ENCODE measurements around the gene GHRHR. TPM values are rescaled to one million over a fixed set of nuclear protein-coding genes. Genes with fewer than 3 reads are reported as not detected.

GHRHR gene
- total RNA-seq, 4 donors from 2014 or later, result not detected

DNA sequence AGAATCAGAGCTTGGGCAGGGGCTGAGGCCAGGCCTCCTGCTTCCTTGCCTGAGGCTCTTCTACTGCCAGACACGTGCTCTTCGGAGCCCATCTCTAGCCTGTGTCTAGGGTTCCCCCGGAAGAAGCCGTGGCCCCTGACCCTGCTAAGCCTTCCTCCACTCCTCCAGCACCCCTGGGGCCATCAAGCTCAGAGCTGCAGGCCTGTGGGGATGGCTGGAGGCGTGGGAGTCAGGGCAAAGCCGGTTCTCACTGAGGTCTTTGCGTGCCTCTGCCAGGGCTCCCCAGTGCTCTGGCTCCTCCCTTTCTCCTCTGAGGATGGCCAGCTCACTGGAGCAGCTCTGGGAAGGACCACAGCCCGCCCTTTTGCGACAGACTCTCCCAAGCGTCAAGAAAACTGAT, 34.4 kb downstream of the GHRHR start:
- no peak overlapping the region for H3K4me3 ChIP-seq
- no peaks in the 10 kb centered on the region for H3K27me3 ChIP-seq
- DNase-seq, result no peak
- H3K9me3 ChIP-seq, result no peaks in the 10 kb centered on the region
- H3K4me1 ChIP-seq, result no peaks in the 10 kb centered on the region
- H3K36me3 ChIP-seq, result no peaks in the 10 kb centered on the region
- TF ChIP-seq, protein P1, sequence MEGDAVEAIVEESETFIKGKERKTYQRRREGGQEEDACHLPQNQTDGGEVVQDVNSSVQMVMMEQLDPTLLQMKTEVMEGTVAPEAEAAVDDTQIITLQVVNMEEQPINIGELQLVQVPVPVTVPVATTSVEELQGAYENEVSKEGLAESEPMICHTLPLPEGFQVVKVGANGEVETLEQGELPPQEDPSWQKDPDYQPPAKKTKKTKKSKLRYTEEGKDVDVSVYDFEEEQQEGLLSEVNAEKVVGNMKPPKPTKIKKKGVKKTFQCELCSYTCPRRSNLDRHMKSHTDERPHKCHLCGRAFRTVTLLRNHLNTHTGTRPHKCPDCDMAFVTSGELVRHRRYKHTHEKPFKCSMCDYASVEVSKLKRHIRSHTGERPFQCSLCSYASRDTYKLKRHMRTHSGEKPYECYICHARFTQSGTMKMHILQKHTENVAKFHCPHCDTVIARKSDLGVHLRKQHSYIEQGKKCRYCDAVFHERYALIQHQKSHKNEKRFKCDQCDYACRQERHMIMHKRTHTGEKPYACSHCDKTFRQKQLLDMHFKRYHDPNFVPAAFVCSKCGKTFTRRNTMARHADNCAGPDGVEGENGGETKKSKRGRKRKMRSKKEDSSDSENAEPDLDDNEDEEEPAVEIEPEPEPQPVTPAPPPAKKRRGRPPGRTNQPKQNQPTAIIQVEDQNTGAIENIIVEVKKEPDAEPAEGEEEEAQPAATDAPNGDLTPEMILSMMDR (IDR thresholded peaks at IDR 0.05), result no peak
- TF ChIP-seq POLR2A (IDR thresholded peaks at IDR 0.05), result no peak
- intact Hi-C loops (cut with DNase I; ENCODE audit: low total_unique reads), result no loop called here
- no peak overlapping the region for H3K27ac ChIP-seq

DNA sequence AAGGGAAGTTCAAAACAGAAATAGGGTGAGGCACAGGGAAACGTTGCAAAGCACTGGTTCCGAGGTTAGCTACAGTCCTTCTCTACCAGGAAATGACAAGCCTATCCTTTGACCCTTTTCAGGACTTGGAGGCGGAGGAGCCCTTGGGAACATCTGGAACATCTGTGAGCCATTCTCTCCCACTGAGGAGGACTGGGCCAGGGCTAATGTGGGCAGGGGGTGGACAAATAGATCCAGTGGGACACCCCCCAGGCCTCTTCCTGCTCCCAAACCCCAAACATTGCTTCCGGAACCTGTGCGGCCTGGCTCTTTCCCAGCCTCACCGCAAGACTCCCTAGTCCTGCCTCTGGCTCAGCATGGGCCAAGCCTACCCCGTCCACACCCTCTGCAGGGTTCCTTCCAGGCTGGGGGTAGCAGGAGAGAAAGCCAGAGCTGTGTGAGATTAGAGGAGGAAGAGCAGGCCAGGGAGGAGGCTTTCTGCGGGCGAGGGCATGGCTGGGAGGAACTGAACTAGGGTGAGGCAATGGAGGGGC, 36.5 kb downstream of the GHRHR start:
- DNase-seq, result no peak
- intact Hi-C loops (cut with DNase I; ENCODE audit: low total_unique reads), result no loop called here
- Histone ChIP-seq H3K36me3 (no peaks in the 10 kb centered on the region), H3K27me3 (no peaks in the 10 kb centered on the region), H3K4me3 (no peak overlapping the region), H3K4me1 (no peaks in the 10 kb centered on the region), H3K9me3 (no peaks in the 10 kb centered on the region), H3K27ac (no peak overlapping the region)
- TF ChIP-seq POLR2A (IDR thresholded peaks at IDR 0.05), result no peak

DNA sequence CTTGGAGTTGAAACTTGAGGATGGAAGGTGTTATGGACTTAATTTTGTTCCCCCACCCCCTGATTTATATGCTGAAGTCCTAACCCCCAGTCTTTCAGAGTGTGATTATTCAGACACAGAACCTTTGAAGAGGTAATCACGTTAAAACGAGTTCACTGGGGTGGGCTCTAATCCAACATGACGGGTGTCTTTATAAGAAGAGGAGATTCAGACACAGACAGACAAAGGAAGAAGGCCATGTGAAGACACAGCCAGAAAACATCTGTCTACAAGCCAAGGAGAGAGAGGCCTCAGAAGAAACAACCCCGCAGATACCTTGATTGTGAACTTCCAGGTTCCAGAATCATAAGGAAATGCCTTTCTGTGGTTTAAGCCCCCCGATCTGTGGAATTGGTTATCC, 37.0 kb downstream of the GHRHR start:
- Histone ChIP-seq H3K27ac (no peak overlapping the region), H3K9me3 (no peaks in the 10 kb centered on the region), H3K36me3 (no peaks in the 10 kb centered on the region), H3K27me3 (no peaks in the 10 kb centered on the region), H3K4me1 (no peaks in the 10 kb centered on the region), H3K4me3 (no peak overlapping the region)
- TF ChIP-seq, protein P1 (IDR thresholded peaks at IDR 0.05), result no peak
- no peak for TF ChIP-seq POLR2A (IDR thresholded peaks at IDR 0.05)
- intact Hi-C loops (cut with DNase I; ENCODE audit: low total_unique reads), result no loop called here
- DNase-seq, result no peak

DNA sequence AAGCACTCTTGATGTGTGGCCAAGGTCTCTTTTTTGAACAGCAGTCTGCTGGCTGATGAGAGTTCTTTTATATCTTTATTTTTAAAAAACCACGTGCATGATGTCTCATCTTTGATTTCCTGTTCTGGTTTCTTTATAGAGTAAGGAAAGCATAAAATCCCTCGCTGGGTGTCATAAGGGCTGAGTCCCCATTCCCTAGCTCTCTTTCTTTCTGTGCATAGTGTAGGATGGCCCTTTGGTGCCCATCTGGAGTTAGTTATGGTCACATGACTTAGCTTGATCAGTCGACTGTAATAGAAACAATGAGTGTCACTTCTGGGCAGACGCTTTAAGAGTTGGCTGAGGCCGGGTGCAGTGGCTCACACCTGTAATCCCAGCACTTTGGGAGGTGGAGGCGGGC, 38.5 kb downstream of the GHRHR start:
- DNase-seq, result no peak
- Histone ChIP-seq H3K36me3 (no peaks in the 10 kb centered on the region), H3K4me1 (no peaks in the 10 kb centered on the region), H3K9me3 (no peaks in the 10 kb centered on the region), H3K4me3 (no peak overlapping the region), H3K27me3 (no peaks in the 10 kb centered on the region), H3K27ac (peak overlapping the region in 1 of 2 donors; percentile 5)
- intact Hi-C loops (cut with DNase I; ENCODE audit: low total_unique reads), result no loop called here
- TF ChIP-seq POLR2A (IDR thresholded peaks at IDR 0.05), result no peak
- TF ChIP-seq, protein P1 (IDR thresholded peaks at IDR 0.05), result no peak

DNA sequence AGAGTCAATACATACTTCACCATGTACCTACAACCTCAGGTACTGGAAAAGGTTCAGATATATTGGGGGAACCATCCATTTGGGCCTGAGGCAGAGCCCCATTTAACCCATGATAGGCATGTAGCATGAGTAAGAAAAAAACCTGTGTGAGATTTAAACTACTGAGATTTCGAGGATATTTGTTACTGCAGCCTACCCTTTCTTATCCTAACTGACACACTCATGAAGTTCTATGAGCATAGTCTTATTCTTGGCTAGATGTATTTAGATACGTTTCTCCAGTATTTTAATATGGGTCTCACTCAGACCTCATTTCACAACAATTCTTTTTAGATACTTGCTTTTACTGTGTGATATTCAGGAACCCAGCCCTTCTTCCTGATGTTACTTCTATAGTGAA, 39.3 kb downstream of the GHRHR start:
- H3K9me3 ChIP-seq, result no peaks in the 10 kb centered on the region
- TF ChIP-seq POLR2A (IDR thresholded peaks at IDR 0.05), result no peak
- TF ChIP-seq, protein P1 (IDR thresholded peaks at IDR 0.05), result no peak
- H3K36me3 ChIP-seq, result no peaks in the 10 kb centered on the region
- intact Hi-C loops (cut with DNase I; ENCODE audit: low total_unique reads), result no loop called here
- H3K27me3 ChIP-seq, result no peaks in the 10 kb centered on the region
- no peaks in the 10 kb centered on the region for H3K4me1 ChIP-seq
- H3K4me3 ChIP-seq, result no peak overlapping the region
- no peak for DNase-seq
- H3K27ac ChIP-seq, result no peak overlapping the region

DNA sequence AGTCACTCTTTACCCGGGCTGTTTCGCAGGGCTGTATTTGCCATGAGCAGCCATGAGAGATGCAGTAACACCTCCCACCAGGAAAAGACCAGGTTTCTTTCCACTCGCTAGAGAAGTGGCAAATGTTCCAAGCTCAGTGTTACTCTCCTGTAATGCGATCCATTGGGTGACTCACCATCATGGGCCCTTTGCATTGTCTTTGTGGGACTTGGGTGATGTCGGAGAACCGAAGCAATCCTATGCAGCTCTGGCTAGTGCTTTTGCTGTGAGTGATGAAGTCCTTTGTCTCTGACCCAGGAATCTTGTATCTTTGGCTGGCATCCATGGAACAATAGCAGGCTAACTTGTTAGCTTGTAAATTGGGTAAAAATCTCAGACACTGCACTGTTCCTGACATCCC, 40.0 kb downstream of the GHRHR start:
- Histone ChIP-seq H3K4me3 (no peak overlapping the region), H3K4me1 (no peaks in the 10 kb centered on the region), H3K27ac (no peak overlapping the region), H3K36me3 (no peaks in the 10 kb centered on the region), H3K9me3 (no peaks in the 10 kb centered on the region), H3K27me3 (no peaks in the 10 kb centered on the region)
- TF ChIP-seq POLR2A (IDR thresholded peaks at IDR 0.05), result no peak
- TF ChIP-seq, protein P1 (IDR thresholded peaks at IDR 0.05), result no peak
- intact Hi-C loops (cut with DNase I; ENCODE audit: low total_unique reads), result no loop called here
- DNase-seq, result no peak

Measured in uterus (tissue), 4 donors.